GM23248 (cell line): ENCODE measurements around the gene COL8A1.

Experiments
- EZH2 ChIP-seq: fragments of 200-600 bp; sonication (generic); IDR thresholded peaks from 2 replicates; pipeline ENCODE4 v1.6.1; 2018; ENCODE audit warnings: antibody characterized with exemption, mild to moderate bottlenecking; ENCODE audit not compliant: insufficient read depth, poor library complexity, severe bottlenecking
- EZH2phosphoT487 ChIP-seq: fragments of 200-600 bp; sonication (generic); IDR thresholded peaks from 2 replicates; pipeline ENCODE4 v1.6.1; 2018; ENCODE audit warnings: antibody characterized with exemption, moderate library complexity, mild to moderate bottlenecking, low read depth; ENCODE audit not compliant: insufficient read depth

DNA sequence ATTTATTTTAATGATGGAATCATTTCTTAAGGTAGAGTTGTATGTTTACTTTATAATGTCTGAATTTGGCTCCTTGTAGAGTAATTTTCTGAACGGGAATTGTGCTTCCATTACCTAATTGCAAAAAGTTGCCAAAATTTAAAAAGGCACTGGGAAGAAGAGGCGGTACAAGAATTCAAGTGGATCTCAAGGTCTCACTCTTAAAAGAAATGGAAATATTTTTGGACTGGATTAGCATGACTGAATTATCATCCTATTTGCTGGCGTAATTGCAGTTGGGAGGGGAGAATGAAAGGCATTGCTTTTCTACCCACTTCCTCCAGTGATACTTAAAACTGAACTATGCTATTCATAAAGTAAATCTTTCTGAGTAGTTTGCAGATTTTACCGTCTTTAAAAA, 46.2 kb downstream of the COL8A1 start:
- no peak for TF ChIP-seq EZH2phosphoT487
- TF ChIP-seq EZH2: no peak
